Activated T-cell treated with anti-CD3 and anti-CD28 coated beads for 1 hour (primary cell): ENCODE measurements around the gene OR10G8.

Source experiments
- DNase-seq: peaks from one replicate; pipeline ENCODE4 v3.0.0-alpha.2; 2020; ENCODE audit warnings: low read depth

The OR10G8 gene

GRCh38 chr11:124078591-124078990, 52.0 kb downstream of the OR10G8 start:
- DNase-seq, result no peak

GRCh38 chr11:124079631-124080326, 53.2 kb downstream of the OR10G8 start:
- DNase-seq, result no peak
